ENCODE data around the gene AGAP1.

DNA sequence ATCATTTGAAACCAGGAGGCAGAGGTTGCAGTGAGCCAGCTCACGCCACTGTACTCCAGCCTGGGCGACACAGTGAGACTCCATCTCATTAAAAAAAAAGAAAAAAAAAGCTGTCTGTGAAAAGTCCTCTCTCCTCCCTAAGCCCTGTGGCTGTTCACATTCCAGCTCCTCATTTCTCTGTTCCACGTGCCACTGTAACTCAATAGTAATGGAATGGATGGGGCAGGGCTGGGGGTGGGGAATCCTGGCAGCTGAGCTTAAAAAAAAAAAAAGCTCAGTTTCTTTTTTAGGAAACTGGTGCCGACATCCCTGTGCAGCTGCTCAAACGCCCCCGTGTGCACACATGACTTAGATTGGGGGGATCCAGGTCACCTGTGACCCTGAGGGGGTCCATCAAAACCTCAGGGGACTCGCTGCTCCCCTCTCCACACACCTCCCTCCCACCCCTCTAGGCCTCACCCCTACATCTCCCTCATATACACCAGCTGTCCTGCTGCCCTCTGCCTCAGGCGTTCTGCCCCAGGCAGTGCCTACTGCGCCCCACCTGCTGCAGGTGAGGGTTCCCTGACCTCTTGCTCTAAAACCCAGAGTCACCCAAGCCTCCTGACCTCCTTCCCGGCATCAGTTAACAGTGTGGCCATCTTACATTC, 255.4 kb downstream of the AGAP1 start:
- TF ChIP-seq, protein P1, sequence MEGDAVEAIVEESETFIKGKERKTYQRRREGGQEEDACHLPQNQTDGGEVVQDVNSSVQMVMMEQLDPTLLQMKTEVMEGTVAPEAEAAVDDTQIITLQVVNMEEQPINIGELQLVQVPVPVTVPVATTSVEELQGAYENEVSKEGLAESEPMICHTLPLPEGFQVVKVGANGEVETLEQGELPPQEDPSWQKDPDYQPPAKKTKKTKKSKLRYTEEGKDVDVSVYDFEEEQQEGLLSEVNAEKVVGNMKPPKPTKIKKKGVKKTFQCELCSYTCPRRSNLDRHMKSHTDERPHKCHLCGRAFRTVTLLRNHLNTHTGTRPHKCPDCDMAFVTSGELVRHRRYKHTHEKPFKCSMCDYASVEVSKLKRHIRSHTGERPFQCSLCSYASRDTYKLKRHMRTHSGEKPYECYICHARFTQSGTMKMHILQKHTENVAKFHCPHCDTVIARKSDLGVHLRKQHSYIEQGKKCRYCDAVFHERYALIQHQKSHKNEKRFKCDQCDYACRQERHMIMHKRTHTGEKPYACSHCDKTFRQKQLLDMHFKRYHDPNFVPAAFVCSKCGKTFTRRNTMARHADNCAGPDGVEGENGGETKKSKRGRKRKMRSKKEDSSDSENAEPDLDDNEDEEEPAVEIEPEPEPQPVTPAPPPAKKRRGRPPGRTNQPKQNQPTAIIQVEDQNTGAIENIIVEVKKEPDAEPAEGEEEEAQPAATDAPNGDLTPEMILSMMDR (IDR thresholded peaks at IDR 0.05; ENCODE audit: extremely low read depth in 1 of 2, insufficient read depth in 1 of 2, low read depth in 1 of 2, low read length in 2 of 2) = no peak
- no peak for TF ChIP-seq POLR2AphosphoS5 (IDR thresholded peaks at IDR 0.05; ENCODE audit: insufficient read depth, low read depth, low read length)
- no peak for TF ChIP-seq POLR2A (IDR thresholded peaks at IDR 0.05; ENCODE audit: low read depth, low read length)
- TF ChIP-seq JUN (IDR thresholded peaks at IDR 0.05; ENCODE audit: borderline replicate concordance, insufficient read depth, insufficient read length, low read depth) = no peak
- TF ChIP-seq GATA2 (IDR thresholded peaks at IDR 0.05; ENCODE audit: insufficient read depth, insufficient read length, low read depth, low read length) = no peak
- no peak for TF ChIP-seq EZH2 (IDR thresholded peaks at IDR 0.05; ENCODE audit: borderline replicate concordance, low read depth, low read length, severe bottlenecking)
- no peak for TF ChIP-seq MAX (IDR thresholded peaks at IDR 0.05; ENCODE audit: insufficient read depth, insufficient read length)
- no peak for TF ChIP-seq FOS (IDR thresholded peaks at IDR 0.05; ENCODE audit: borderline replicate concordance, insufficient read depth, low read length)
- no peak for TF ChIP-seq MYC (IDR thresholded peaks at IDR 0.05; ENCODE audit: low read depth, low read length)

Data from endothelial cell of umbilical vein (primary cell).